Skeletal muscle tissue (tissue), 4 donors: ENCODE measurements around the gene MPL. TPM values are rescaled to one million over a fixed set of nuclear protein-coding genes. Genes with fewer than 3 reads are reported as not detected.

Source experiments
- H3K27ac ChIP-seq: one replicate; pipeline ENCODE4 v1.7.0; 2013; ENCODE audit warnings: mild to moderate bottlenecking, low read depth, low read length, inconsistent platforms
- H3K27me3 ChIP-seq, 3 donors: one replicate each; pipeline ENCODE4 v1.7.0; 2013; ENCODE audit warnings: low read length in 3 of 3; ENCODE audit not compliant: control insufficient read depth in 3 of 3, insufficient read depth in 3 of 3
- H3K36me3 ChIP-seq, 3 donors: one replicate each; pipeline ENCODE4 v1.7.0; 2013; ENCODE audit warnings: low read length in 3 of 3; ENCODE audit not compliant: control insufficient read depth in 3 of 3, insufficient read depth in 3 of 3
- H3K4me1 ChIP-seq, 3 donors: one replicate each; pipeline ENCODE4 v1.7.0; 2013; ENCODE audit warnings: low read length in 3 of 3, mild to moderate bottlenecking in 3 of 3; ENCODE audit not compliant: control insufficient read depth in 3 of 3, insufficient read depth in 3 of 3
- H3K4me3 ChIP-seq, 3 donors: one replicate each; pipeline ENCODE4 v1.7.0; 2013; ENCODE audit warnings: low read length in 3 of 3
- H3K9ac ChIP-seq, 3 donors: one replicate each; pipeline ENCODE4 v1.7.0; 2013; ENCODE audit warnings: low read length in 3 of 3, mild to moderate bottlenecking in 3 of 3, moderate library complexity in 2 of 3, low read depth in 1 of 3
- H3K9me3 ChIP-seq, 3 donors: one replicate each; pipeline ENCODE4 v1.7.0; 2013; ENCODE audit warnings: low read length in 3 of 3; ENCODE audit not compliant: control insufficient read depth in 3 of 3
- total RNA-seq: library from RNA; depleted of rRNA; stranded (reverse); fragments of >200 nt; gene quantifications from one replicate; pipeline ENCODE4 v1.2.3, GENCODE V29; 2014
- donor health status: Osteomylitis.

Gene MPL
- not detected for total RNA-seq

DNA sequence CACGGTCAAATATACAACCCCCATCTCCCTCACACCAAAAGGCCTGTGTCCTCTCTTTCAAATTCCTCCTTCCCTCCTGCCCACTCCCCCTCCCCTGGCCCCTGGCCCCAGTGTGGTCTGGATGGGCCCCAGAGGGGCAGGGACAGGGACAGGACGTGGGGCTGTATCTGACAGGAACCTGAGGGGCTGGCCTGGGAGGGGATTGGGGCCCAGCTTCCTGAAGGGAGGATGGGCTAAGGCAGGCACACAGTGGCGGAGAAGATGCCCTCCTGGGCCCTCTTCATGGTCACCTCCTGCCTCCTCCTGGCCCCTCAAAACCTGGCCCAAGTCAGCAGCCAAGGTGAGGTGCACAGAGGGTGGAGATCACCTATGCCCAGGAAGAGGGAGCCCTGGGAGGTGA is at the start of gene MPL:
Gene MPL (plus strand): TSS at position 231 of the 400 bp plus-strand sequence. CDS start 31 bp downstream, at position 262.
- Histone ChIP-seq H3K9me3 (no peaks in the 10 kb centered on the region), H3K36me3 (no peaks in the 10 kb centered on the region), H3K27me3 (peaks cover 0 to 2% (median 0%) of the 10 kb centered on the region in 3 donors), H3K9ac (no peak within 1 kb of the TSS), H3K4me3 (no peak within 1 kb of the TSS), H3K4me1 (no peaks in the 10 kb centered on the region), H3K27ac (no peak within 1 kb of the TSS)

DNA sequence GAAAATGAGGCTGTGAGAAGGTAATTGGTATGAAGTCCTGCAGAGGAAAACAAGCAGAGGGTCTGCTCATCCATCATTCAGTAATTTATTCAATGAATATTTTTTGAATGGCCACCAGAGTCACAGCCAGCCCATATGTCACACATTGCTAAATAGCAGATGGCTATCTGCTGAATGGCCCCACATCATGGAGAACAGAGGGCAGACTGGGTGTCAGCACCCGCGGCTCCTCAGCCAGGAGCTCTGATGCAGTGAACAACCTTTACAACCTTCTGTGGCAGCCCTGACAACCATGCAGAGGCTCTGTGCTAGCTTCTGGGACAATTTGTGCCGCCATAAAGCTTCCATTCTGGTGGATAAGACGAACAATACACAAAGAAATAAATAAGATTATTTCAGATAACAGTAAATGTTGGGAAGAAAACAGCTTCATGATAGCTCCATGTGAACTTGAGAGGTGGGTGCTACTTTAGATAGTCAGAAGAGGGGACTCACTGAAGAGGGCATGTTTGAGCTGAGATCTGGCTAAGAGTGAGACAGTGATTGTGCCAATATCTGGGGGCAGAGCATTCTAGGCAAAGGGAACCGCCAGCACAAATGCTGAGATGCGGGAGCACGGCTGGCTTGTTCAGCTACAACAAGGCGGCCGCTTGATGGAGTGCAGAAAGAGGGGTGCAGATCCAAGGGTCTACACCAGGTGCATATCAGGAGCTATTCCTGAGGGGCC is 49.4 kb upstream of the MPL start:
- no peaks in the 10 kb centered on the region for H3K9me3 ChIP-seq
- peaks cover 0 to 9% (median 0%) of the 10 kb centered on the region in 3 donors for H3K27me3 ChIP-seq
- no peaks in the 10 kb centered on the region for H3K36me3 ChIP-seq
- peaks cover 0 to 2% (median 0%) of the 10 kb centered on the region in 3 donors for H3K4me1 ChIP-seq
- H3K9ac ChIP-seq, result no peak overlapping the region
- no peak overlapping the region for H3K27ac ChIP-seq
- no peak overlapping the region for H3K4me3 ChIP-seq

DNA sequence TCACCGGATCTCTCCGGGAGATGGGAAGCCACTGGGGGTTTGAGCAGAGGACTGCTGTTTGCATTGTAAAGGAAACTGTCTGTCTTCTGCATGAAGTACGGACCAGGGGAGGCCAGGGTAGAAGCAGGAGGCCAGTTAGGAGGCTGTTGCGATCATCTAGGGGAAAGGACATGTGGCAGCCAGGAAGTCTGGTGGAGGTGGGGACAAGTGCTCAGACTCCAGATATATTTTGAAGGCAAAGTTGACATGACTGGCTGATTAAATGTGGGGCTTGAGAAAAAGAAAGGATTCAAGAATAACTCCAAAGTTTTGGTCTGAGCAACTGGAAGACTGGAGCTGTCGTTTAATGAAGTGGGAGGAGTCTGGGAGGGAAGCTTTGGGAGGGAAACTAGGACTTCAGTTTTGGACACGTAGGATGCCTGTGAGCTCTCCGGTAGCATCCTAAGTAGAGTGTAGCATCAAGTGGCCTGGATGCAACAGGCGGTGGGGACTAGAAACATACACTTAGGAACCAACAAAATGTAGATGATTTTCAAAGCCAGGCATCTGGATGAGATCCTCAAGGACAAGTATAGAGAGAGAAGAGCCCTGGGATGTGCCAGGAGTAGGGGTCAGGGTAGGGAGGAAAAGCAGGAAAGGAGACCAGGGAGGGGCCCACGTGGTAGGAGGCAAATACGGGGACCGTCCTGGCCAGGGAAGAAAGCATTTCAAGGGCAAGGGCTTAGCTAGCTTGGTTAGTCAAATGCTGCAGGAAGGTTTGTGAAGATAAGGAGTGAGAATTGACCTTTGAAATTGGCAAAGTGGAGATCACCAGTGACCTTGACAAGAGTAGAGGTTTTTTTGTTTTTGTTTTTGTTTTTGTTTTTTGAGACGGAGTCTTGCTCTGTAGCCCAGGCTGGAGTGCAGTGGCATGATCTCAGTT is 48.6 kb upstream of the MPL start:
- no peak overlapping the region for H3K27ac ChIP-seq
- no peak overlapping the region for H3K4me3 ChIP-seq
- H3K9me3 ChIP-seq, result no peaks in the 10 kb centered on the region
- H3K9ac ChIP-seq, result no peak overlapping the region
- no peaks in the 10 kb centered on the region for H3K36me3 ChIP-seq
- H3K4me1 ChIP-seq, result peaks cover 0 to 8% (median 4%) of the 10 kb centered on the region in 3 donors
- H3K27me3 ChIP-seq, result peaks cover 0 to 6% (median 0%) of the 10 kb centered on the region in 3 donors

DNA sequence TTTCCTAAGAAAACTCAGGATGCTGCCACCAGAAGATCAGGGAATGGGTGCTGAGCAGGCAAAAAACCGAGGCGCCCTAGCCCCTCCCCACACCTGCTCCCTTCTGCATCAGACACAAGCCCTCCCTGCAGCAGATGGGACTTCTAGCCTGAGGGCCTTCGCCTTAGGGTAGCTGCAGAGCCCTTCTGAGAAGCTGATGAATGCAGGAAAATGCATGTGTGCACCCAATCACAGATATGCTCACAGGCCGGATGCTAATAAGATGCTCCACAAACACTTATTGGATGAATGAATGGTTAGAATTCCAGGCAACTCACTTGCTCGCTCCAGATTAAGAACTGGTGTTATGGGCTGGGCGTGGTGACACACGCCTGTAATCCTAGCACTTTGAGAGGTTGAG is 45.4 kb upstream of the MPL start:
- no peaks in the 10 kb centered on the region for H3K27me3 ChIP-seq
- no peaks in the 10 kb centered on the region for H3K36me3 ChIP-seq
- H3K27ac ChIP-seq, result no peak overlapping the region
- no peak overlapping the region for H3K4me3 ChIP-seq
- H3K9me3 ChIP-seq, result no peaks in the 10 kb centered on the region
- H3K9ac ChIP-seq, result no peak overlapping the region
- peaks cover 2 to 19% (median 12%) of the 10 kb centered on the region in 3 donors for H3K4me1 ChIP-seq

DNA sequence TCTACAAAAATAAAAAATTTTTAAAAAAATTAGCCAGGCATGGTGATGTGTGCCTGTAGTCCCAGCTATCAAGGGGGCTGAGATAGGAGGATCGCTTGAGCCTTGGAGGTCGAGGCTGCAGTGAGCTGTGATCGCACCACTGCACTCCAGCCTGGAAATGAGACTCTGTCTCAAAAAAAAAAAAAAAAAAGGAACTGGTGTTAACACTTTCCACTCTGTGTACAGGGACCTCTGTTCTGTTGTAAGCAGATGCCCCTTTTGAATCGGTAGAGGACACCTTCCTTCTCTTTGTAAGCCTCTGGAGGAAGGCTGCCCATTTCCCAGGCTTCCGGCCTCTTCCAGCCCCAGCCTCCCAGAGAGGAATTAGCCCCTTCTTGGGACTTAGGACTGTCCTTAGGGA is 44.9 kb upstream of the MPL start:
- Histone ChIP-seq H3K4me1 (peaks cover 2 to 19% (median 12%) of the 10 kb centered on the region in 3 donors), H3K4me3 (no peak overlapping the region), H3K9ac (no peak overlapping the region), H3K27ac (no peak overlapping the region), H3K27me3 (no peaks in the 10 kb centered on the region), H3K9me3 (no peaks in the 10 kb centered on the region), H3K36me3 (no peaks in the 10 kb centered on the region)

DNA sequence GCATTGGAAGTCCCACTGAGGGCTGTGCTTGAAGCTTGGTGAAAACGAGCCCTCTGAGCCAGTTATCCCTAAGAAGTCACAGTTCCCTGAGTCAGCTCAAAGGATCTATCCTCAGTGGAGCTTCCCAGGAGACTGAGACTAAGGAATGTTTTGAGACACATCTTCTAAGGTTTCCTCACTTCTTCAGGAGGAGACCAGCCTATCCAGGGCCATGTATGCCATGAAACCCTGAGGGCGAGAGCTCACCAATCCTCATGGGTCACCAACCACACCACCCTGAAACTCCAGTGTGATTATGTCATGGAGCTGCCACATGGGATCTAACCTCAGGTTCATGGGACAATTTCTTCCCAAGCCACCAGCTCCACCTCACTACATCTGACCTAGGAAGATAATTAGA is 44.4 kb upstream of the MPL start:
- Histone ChIP-seq H3K27me3 (no peaks in the 10 kb centered on the region), H3K36me3 (no peaks in the 10 kb centered on the region), H3K4me1 (peaks cover 2 to 19% (median 12%) of the 10 kb centered on the region in 3 donors), H3K27ac (no peak overlapping the region), H3K4me3 (no peak overlapping the region), H3K9ac (no peak overlapping the region), H3K9me3 (no peaks in the 10 kb centered on the region)

DNA sequence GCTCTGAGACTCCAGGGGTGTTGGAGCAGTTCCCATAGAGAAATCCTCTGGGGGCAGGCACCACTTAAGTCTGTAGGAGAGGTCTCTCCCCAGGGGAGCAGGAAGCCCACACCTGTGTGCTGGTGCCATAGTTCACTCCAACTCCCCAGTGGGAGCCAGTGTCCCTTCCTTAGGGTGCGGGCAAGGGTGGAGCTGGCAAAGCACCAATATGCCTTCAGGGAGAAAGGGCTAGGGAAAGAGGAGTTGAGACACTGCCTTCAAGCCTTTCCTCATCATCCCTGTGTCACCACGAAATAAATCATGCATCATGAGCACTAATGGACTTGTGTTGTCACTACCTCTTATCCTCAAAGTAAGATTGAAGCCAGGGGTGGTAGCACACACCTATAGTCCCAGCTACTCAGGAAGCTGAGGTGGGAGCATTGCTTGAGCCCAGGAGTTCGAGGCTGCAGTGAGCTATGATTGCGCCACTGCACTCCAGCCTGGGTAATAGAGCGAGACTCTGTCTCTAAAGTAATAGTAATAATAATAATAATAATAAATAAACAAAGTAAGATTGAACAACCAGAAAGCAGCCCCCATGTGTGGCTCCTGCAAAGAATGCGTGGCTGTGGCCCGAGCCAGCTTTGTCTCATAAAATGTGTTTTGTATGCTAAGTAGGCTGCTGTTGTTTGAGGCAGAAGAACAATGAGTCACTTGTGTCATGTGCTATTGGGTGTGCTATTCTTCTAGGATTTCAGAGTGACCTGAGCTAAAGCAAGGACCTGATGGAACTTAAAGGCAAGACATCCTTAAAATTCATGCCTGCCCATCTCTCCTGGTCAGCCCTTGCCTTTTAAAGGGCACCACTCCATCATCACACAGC is 43.5 kb upstream of the MPL start:
- Histone ChIP-seq H3K4me3 (no peak overlapping the region), H3K9me3 (no peaks in the 10 kb centered on the region), H3K36me3 (no peaks in the 10 kb centered on the region), H3K9ac (no peak overlapping the region), H3K27me3 (no peaks in the 10 kb centered on the region), H3K4me1 (peaks cover 2 to 19% (median 12%) of the 10 kb centered on the region in 3 donors), H3K27ac (peak overlapping the region; percentile 51)

DNA sequence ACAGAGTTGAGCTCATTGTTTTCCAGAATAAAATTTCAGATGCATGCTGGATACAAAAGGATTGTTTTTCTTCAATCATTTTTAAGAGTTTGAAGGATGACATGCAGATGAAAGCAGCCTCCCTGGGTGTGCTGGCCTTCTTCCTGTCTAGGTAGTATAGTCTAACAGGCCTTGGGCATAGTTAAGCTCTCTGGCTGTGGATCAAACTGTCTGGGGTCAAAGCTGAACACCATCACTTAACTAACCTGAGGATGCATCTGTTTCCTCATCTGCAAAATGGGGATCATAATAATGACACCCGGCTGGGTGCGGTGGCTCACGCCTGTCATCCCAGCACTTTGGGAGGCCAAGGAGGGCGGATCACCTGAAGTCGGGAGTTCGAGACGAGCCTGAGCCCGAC is 42.9 kb upstream of the MPL start:
- H3K27ac ChIP-seq, result peak overlapping the region; percentile 51
- H3K9me3 ChIP-seq, result no peaks in the 10 kb centered on the region
- H3K9ac ChIP-seq, result no peak overlapping the region
- H3K36me3 ChIP-seq, result no peaks in the 10 kb centered on the region
- H3K27me3 ChIP-seq, result no peaks in the 10 kb centered on the region
- peaks cover 5 to 19% (median 12%) of the 10 kb centered on the region in 3 donors for H3K4me1 ChIP-seq
- H3K4me3 ChIP-seq, result no peak overlapping the region

DNA sequence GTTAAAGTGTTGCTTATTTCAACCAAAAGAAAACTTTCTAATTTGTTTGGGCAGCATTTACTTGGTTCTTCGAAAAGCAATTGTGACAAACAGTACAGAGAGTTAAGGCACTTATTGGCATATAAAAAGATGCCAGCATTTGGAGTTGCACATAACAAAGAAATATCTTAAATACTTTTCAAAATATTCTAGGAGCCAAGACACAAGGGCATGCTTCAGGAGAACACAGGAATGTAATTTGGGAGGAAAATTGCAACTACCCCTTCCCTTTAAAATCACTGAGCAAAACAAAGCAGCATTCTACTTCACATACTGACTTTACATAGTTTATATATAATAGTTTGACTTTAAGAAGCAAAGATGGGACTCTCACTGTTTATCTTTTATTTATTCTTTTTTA is 41.4 kb upstream of the MPL start:
- Histone ChIP-seq H3K36me3 (no peaks in the 10 kb centered on the region), H3K27ac (peak overlapping the region; percentile 2), H3K9ac (no peak overlapping the region), H3K4me3 (no peak overlapping the region), H3K27me3 (no peaks in the 10 kb centered on the region), H3K4me1 (peaks cover 7 to 19% (median 16%) of the 10 kb centered on the region in 3 donors), H3K9me3 (no peaks in the 10 kb centered on the region)
